Activated CD4-positive, alpha-beta T cell treated with anti-CD3 and anti-CD28 coated beads for 36 hours (primary cell): Measurements from ENCODE around the gene TARBP1. TPM values are rescaled to one million over a fixed set of nuclear protein-coding genes. Genes with fewer than 3 reads are reported as not detected.

Experiments used
- ATAC-seq: fragments of 200-7000 bp; cut with Tn5 transposase; one replicate; pipeline ENCODE4 v1.10.0; 2021; ENCODE audit warnings: mild to moderate bottlenecking, moderate library complexity
- CTCF ChIA-PET: fragments of 350-600 bp; sonication (Branson Sonifier 250); formaldehyde crosslinking; loops from one replicate; lab custom pipeline; 2021; ENCODE audit warnings: antibody characterized with exemption; lab: Charles Lee
- POLR2A ChIA-PET: fragments of 350-600 bp; sonication (Branson Sonifier 250); formaldehyde crosslinking; loops from one replicate; lab custom pipeline; 2021; ENCODE audit warnings: antibody characterized with exemption, inconsistent platforms; lab: Charles Lee
- DNase-seq: peaks from one replicate; pipeline ENCODE4 v3.0.0-alpha.2; 2020
- H3K27ac Mint-ChIP-seq: one replicate; pipeline ENCODE4 v1.8.0; 2021; ENCODE audit warnings: mixed read lengths
- H3K27me3 Mint-ChIP-seq: one replicate; pipeline ENCODE4 v1.8.0; 2021; ENCODE audit warnings: mixed read lengths
- H3K36me3 Mint-ChIP-seq: one replicate; pipeline ENCODE4 v1.8.0; 2021; ENCODE audit warnings: low read depth, mixed read lengths
- H3K4me1 Mint-ChIP-seq: one replicate; pipeline ENCODE4 v1.8.0; 2021; ENCODE audit warnings: mixed read lengths
- H3K4me3 Mint-ChIP-seq: one replicate; pipeline ENCODE4 v1.8.0; 2021; ENCODE audit warnings: mild to moderate bottlenecking, moderate library complexity, mixed read lengths
- H3K9me3 Mint-ChIP-seq: one replicate; pipeline ENCODE4 v1.8.0; 2021; ENCODE audit warnings: low read depth, mixed read lengths
- intact Hi-C, 2 experiments: fragments of 100-400 bp; cut with DNase I in 1 of 2; cut with micrococcal nuclease in 1 of 2; formaldehyde crosslinking; loops; one replicate each; pipeline versions ENCODE4 v1.14.2 to v1.15.1; 2022 to 2024; cut with DNase I, micrococcal nuclease
- total RNA-seq, 2 experiments: library from RNA; stranded (reverse); gene quantifications; one replicate each; pipeline ENCODE4 v1.2.3, GENCODE V29; 2021

Gene TARBP1
- total RNA-seq, 2 experiments from 2014 or later = 37.7 to 41.5 TPM

GRCh38 chr1:234479866-234480265, 887 bp upstream of the TARBP1 start:
- no peak overlapping the region for H3K4me3 Mint-ChIP-seq
- peaks cover 46% of the 10 kb centered on the region for H3K4me1 Mint-ChIP-seq
- ChIA-PET CTCF (interaction anchor here (1.0 kb wide), 1 partner anchor 604 kb away, joined by 3 read pairs; no protein-coding TSS in a partner anchor), POLR2A (no interaction called here)
- intact Hi-C loops = loop anchor here (1.0 to 5.0 kb wide), 5 partner anchors 8 to 1025 kb away; partner anchors contain the start of genes ARID4B (in 1 of the 2), B3GALNT2 (in 1 of the 2), COA6 (in 1 of the 2) and GGPS1 (in 1 of the 2)
- peaks cover 16% of the 10 kb centered on the region for H3K27me3 Mint-ChIP-seq
- peaks cover 6% of the 10 kb centered on the region for H3K36me3 Mint-ChIP-seq
- DNase-seq (no peak), ATAC-seq (no peak)
- H3K9me3 Mint-ChIP-seq = no peaks in the 10 kb centered on the region
- H3K27ac Mint-ChIP-seq = no peak overlapping the region

- H3K4me3 Mint-ChIP-seq = peak overlapping the region; percentile 62
- no peak for ATAC-seq
- intact Hi-C loops = loop anchor here (1.0 to 5.0 kb wide), 5 partner anchors 9 to 1026 kb away; partner anchors contain the start of genes ARID4B (in 1 of the 2), B3GALNT2 (in 1 of the 2), COA6 (in 1 of the 2) and GGPS1 (in 1 of the 2)
- DNase-seq = no peak
- peak overlapping the region; percentile 56 for H3K27ac Mint-ChIP-seq
- no peaks in the 10 kb centered on the region for H3K9me3 Mint-ChIP-seq
- peaks cover 8% of the 10 kb centered on the region for H3K36me3 Mint-ChIP-seq
- peaks cover 52% of the 10 kb centered on the region for H3K4me1 Mint-ChIP-seq
- H3K27me3 Mint-ChIP-seq = peaks cover 16% of the 10 kb centered on the region
- CTCF ChIA-PET = interaction anchor here (1.8 kb wide), 1 partner anchor 624 kb away, joined by 7 read pairs; no protein-coding TSS in a partner anchor
- POLR2A ChIA-PET = no interaction called here
Observed at GRCh38 chr1:234479310-234479559, 256 bp upstream of the TARBP1 start.

DNA sequence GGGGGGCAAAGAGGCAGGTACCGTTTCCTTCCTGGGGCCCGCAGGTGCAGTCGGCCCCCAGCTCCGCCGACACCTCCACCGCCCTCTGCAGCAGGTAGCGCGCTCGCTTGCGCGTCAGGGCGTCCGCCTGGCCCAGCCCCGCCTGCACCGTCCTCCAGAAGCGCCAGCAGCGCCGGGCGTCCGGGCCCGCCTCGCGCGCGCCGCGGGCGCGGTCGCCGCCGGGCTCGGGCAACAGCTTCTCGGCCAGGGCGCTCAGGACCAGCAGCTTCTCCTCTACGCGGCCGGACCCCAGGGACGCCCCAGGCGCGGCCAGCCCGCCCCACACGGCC, 863 bp downstream of the TARBP1 start:
- H3K27ac Mint-ChIP-seq = peak overlapping the region; percentile 80
- H3K36me3 Mint-ChIP-seq = peaks cover 9% of the 10 kb centered on the region
- ChIA-PET CTCF (interaction anchor here (0.7 to 1.8 kb wide), 2 partner anchors 612 to 625 kb away, joined by 3 to 7 read pairs; no protein-coding TSS in a partner anchor), POLR2A (interaction anchor here (0.7 kb wide), 1 partner anchor 17 kb away, joined by 3 read pairs; no protein-coding TSS in a partner anchor)
- H3K4me1 Mint-ChIP-seq = peaks cover 62% of the 10 kb centered on the region
- peaks cover 14% of the 10 kb centered on the region for H3K27me3 Mint-ChIP-seq
- peak overlapping the region; percentile 82 for H3K4me3 Mint-ChIP-seq
- intact Hi-C loops = loop anchor here (1.0 to 5.0 kb wide), 7 partner anchors 105 to 1027 kb away; partner anchors contain the start of genes COA6 (in 2 of the 2), ARID4B (in 1 of the 2), B3GALNT2 (in 1 of the 2) and GGPS1 (in 1 of the 2)
- H3K9me3 Mint-ChIP-seq = no peaks in the 10 kb centered on the region
- ATAC-seq (peak; percentile 73), DNase-seq (peak; percentile 84)

GRCh38 chr1:234477386-234478151, 1.4 kb downstream of the TARBP1 start:
- Mint-ChIP-seq H3K36me3 (peaks cover 9% of the 10 kb centered on the region), H3K9me3 (no peaks in the 10 kb centered on the region), H3K4me3 (peak overlapping the region; percentile 82), H3K4me1 (peaks cover 67% of the 10 kb centered on the region), H3K27ac (peak overlapping the region; percentile 80), H3K27me3 (peaks cover 8% of the 10 kb centered on the region)
- POLR2A ChIA-PET = interaction anchor here (0.7 kb wide), 1 partner anchor 18 kb away, joined by 3 read pairs; no protein-coding TSS in a partner anchor
- ATAC-seq (no peak), DNase-seq (no peak)
- intact Hi-C loops = loop anchor here (1.0 to 5.0 kb wide), 7 partner anchors 104 to 1027 kb away; partner anchors contain the start of genes COA6 (in 2 of the 2), ARID4B (in 1 of the 2), B3GALNT2 (in 1 of the 2) and GGPS1 (in 1 of the 2)
- CTCF ChIA-PET = interaction anchor here (0.7 to 1.8 kb wide), 2 partner anchors 612 to 626 kb away, joined by 3 to 7 read pairs; no protein-coding TSS in a partner anchor

DNA sequence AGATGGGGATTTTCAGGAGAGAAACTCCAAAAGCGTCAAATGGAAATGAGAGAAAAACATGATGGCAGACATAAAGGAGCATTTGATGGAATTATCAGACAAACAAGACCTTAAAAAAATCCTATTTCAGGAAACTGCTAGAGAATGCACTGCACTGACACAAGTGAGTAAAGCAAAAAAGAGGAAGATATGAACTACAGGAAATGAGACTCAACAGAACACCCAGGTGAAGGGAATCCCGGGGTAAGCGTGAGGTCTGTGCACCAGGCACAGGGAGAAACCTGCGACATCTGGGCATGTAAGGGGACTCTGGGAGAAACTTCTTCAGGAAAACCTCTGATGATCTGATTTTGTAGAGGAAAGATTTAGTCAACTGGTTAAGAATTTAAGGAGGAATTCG, 2.8 kb downstream of the TARBP1 start:
- DNase-seq = no peak
- H3K4me3 Mint-ChIP-seq = peak overlapping the region; percentile 39
- H3K36me3 Mint-ChIP-seq = peaks cover 9% of the 10 kb centered on the region
- ATAC-seq = no peak
- ChIA-PET CTCF (no interaction called here), POLR2A (no interaction called here)
- intact Hi-C loops = loop anchor here in 1 of 2 experiments (5.0 kb wide), 1 partner anchor 104 kb away; the partner anchor contains the start of gene COA6
- H3K27me3 Mint-ChIP-seq = no peaks in the 10 kb centered on the region
- H3K4me1 Mint-ChIP-seq = peaks cover 66% of the 10 kb centered on the region
- no peaks in the 10 kb centered on the region for H3K9me3 Mint-ChIP-seq
- H3K27ac Mint-ChIP-seq = peak overlapping the region; percentile 47

- intact Hi-C loops = loop anchor here in 1 of 2 experiments (5.0 kb wide), 1 partner anchor 103 kb away; the partner anchor contains the start of gene COA6
- ATAC-seq (no peak), DNase-seq (no peak)
- H3K36me3 Mint-ChIP-seq = peaks cover 10% of the 10 kb centered on the region
- ChIA-PET POLR2A (no interaction called here), CTCF (no interaction called here)
- peaks cover 57% of the 10 kb centered on the region for H3K4me1 Mint-ChIP-seq
- H3K27me3 Mint-ChIP-seq = no peaks in the 10 kb centered on the region
- no peak overlapping the region for H3K4me3 Mint-ChIP-seq
- H3K27ac Mint-ChIP-seq = no peak overlapping the region
- no peaks in the 10 kb centered on the region for H3K9me3 Mint-ChIP-seq
Observed at GRCh38 chr1:234475167-234475793, 3.7 kb downstream of the TARBP1 start.

GRCh38 chr1:234474375-234474774, 4.6 kb downstream of the TARBP1 start:
- POLR2A ChIA-PET = no interaction called here

DNA sequence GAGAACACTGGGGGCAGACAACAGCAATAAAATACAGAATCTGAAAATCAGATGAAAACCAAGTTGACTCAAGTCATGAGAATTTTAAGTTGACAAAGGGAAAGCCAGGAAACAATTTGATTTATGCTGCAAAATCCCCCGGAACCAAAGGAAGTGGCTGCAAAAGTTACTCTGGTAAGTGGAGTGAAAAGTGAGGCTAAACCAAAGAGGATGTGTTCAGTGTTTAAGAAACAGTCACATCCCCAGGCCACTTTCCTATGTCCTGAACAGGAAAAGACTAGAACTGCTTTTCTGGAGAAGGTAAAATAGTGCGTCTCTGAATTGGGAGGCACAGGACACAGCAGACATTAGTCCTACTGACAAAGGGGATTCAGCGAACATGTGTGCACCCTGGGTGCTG, 5.9 kb downstream of the TARBP1 start:
- Mint-ChIP-seq H3K4me1 (peaks cover 46% of the 10 kb centered on the region), H3K27me3 (no peaks in the 10 kb centered on the region), H3K27ac (peak overlapping the region; percentile 55), H3K36me3 (peaks cover 20% of the 10 kb centered on the region), H3K9me3 (no peaks in the 10 kb centered on the region), H3K4me3 (peak overlapping the region; percentile 30)
- DNase-seq (no peak), ATAC-seq (no peak)
- intact Hi-C loops = no loop called here
- POLR2A ChIA-PET = no interaction called here
- CTCF ChIA-PET = interaction anchor here (0.6 kb wide), 1 partner anchor 26 kb away, joined by 3 read pairs; no protein-coding TSS in a partner anchor

More at GRCh38 chr1:234474375-234474774, 4.6 kb downstream of the TARBP1 start:
- H3K27me3 Mint-ChIP-seq = no peaks in the 10 kb centered on the region
- no peaks in the 10 kb centered on the region for H3K9me3 Mint-ChIP-seq
- peak overlapping the region; percentile 47 for H3K27ac Mint-ChIP-seq
- peaks cover 14% of the 10 kb centered on the region for H3K36me3 Mint-ChIP-seq
- peaks cover 49% of the 10 kb centered on the region for H3K4me1 Mint-ChIP-seq
- H3K4me3 Mint-ChIP-seq = no peak overlapping the region
- no peak for DNase-seq
- ATAC-seq = no peak
- intact Hi-C loops = no loop called here
- CTCF ChIA-PET = no interaction called here

DNA sequence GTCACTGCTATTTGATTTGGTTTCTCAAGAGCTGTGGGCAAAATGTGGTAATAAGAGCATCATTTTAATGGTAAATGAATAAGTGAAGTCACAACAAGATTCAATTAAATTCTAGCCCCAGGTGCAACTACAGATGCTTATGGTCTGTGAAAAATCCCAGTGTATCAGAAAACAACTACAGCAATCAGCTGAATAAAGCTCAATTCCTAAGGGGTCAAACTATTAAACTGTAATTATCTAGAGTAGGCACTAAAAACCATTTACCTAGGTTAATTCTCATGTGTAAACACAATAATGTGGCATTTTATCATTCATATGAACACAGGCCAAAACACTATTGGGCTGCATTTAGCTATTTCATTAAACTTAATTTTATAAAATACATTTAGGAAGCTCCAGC, 9.6 kb downstream of the TARBP1 start:
- ChIA-PET POLR2A (no interaction called here), CTCF (interaction anchor here (0.7 kb wide), 1 partner anchor 36 kb away, joined by 3 read pairs; no protein-coding TSS in a partner anchor)
- peaks cover 32% of the 10 kb centered on the region for H3K36me3 Mint-ChIP-seq
- DNase-seq (no peak), ATAC-seq (no peak)
- H3K9me3 Mint-ChIP-seq = no peaks in the 10 kb centered on the region
- no peaks in the 10 kb centered on the region for H3K27me3 Mint-ChIP-seq
- peaks cover 17% of the 10 kb centered on the region for H3K4me1 Mint-ChIP-seq
- H3K27ac Mint-ChIP-seq = no peak overlapping the region
- intact Hi-C loops = no loop called here
- H3K4me3 Mint-ChIP-seq = no peak overlapping the region

- intact Hi-C loops = no loop called here
- Mint-ChIP-seq H3K36me3 (peaks cover 32% of the 10 kb centered on the region), H3K4me3 (no peak overlapping the region), H3K27me3 (no peaks in the 10 kb centered on the region), H3K4me1 (peaks cover 10% of the 10 kb centered on the region), H3K9me3 (no peaks in the 10 kb centered on the region), H3K27ac (no peak overlapping the region)
- CTCF ChIA-PET = interaction anchor here (0.8 kb wide), 1 partner anchor 122 kb away, joined by 3 read pairs; no protein-coding TSS in a partner anchor
- DNase-seq = no peak
- ATAC-seq = no peak
- POLR2A ChIA-PET = no interaction called here
Observed at GRCh38 chr1:234468580-234468979, 10.4 kb downstream of the TARBP1 start.

- ATAC-seq (no peak), DNase-seq (no peak)
- CTCF ChIA-PET = interaction anchor here (0.8 to 1.0 kb wide), 2 partner anchors 121 to 354 kb away, joined by 3 read pairs; no protein-coding TSS in a partner anchor
- Mint-ChIP-seq H3K27ac (no peak overlapping the region), H3K4me3 (no peak overlapping the region), H3K9me3 (no peaks in the 10 kb centered on the region), H3K27me3 (no peaks in the 10 kb centered on the region), H3K36me3 (peaks cover 38% of the 10 kb centered on the region), H3K4me1 (peaks cover 3% of the 10 kb centered on the region)
- intact Hi-C loops = no loop called here
- POLR2A ChIA-PET = no interaction called here
Observed at GRCh38 chr1:234467821-234468220, 11.2 kb downstream of the TARBP1 start.
